Upper lobe of left lung (tissue), 6 donors: ENCODE measurements around the gene ZNF134. TPM values are rescaled to one million over a fixed set of nuclear protein-coding genes. Genes with fewer than 3 reads are reported as not detected.
A peak's percentile ranks its signal among the peaks of the same experiment; 100 is the strongest.

ENCODE experiments used
- ATAC-seq, 2 donors: fragments of 200-7000 bp; cut with Tn5 transposase; one replicate each; pipeline ENCODE4 v1.9.1; 2022; ENCODE audit warnings: mild to moderate bottlenecking in 2 of 2, moderate library complexity in 2 of 2; ENCODE audit not compliant: low FRiP score in 2 of 2
- DNase-seq, 2 donors: peaks; one replicate each; pipeline ENCODE4 v3.0.0-alpha.2; 2019 to 2020
- H3K27ac ChIP-seq, 4 donors: fragments of 200-600 bp; sonication (generic); one replicate each; pipeline ENCODE4 v1.5.1; 2016 to 2019
- H3K27me3 ChIP-seq, 4 donors: fragments of 200-600 bp; sonication (generic); one replicate each; pipeline ENCODE4 v1.5.1; 2017 to 2019
- H3K36me3 ChIP-seq, 4 donors: fragments of 200-600 bp; sonication (generic); one replicate each; pipeline ENCODE4 v1.5.1; 2016 to 2019
- H3K4me1 ChIP-seq, 4 donors: fragments of 200-600 bp; sonication (generic); one replicate each; pipeline ENCODE4 v1.5.1; 2018 to 2019
- H3K4me3 ChIP-seq, 4 donors: fragments of 200-600 bp; sonication (generic); one replicate each; pipeline ENCODE4 v1.5.1; 2017 to 2019; ENCODE audit warnings: mild to moderate bottlenecking in 2 of 4, moderate library complexity in 1 of 4
- H3K9me3 ChIP-seq, 4 donors: fragments of 200-600 bp; sonication (generic); one replicate each; pipeline ENCODE4 v1.5.1; 2018 to 2019
- CTCF ChIP-seq, 6 experiments: fragments of 450-650 bp in 4 of 6; fragments of 200-600 bp in 2 of 6; sonication (generic) in 2 of 6; IDR thresholded peaks; one replicate each; pipeline ENCODE4 v1.5.1; 2016 to 2019; ENCODE audit warnings: antibody characterized with exemption in 6 of 6
- EP300 ChIP-seq, 4 donors: sonication (generic); formaldehyde crosslinking; IDR thresholded peaks; one replicate each; pipeline ENCODE4 v1.5.1; 2017; ENCODE audit warnings: antibody characterized with exemption in 4 of 4, control low read depth in 2 of 4
- POLR2A ChIP-seq, 4 donors: fragments of 450-650 bp; IDR thresholded peaks; one replicate each; pipeline ENCODE4 v1.5.1; 2016 to 2017; ENCODE audit warnings: antibody characterized with exemption in 4 of 4, mild to moderate bottlenecking in 2 of 4
- POLR2AphosphoS5 ChIP-seq, 2 donors: sonication (generic); formaldehyde crosslinking; IDR thresholded peaks; one replicate each; pipeline ENCODE4 v1.5.1; 2017; ENCODE audit warnings: antibody characterized with exemption in 2 of 2
- WGBS, 2 donors: methylation state at CpG; one replicate each; pipeline ENCODE4 v1.1.5; 2017 to 2018; 5-methylcytosine and 5-hydroxymethylcytosine counted together
- total RNA-seq, 6 donors: library from RNA; depleted of rRNA in 4 of 6; stranded (reverse); fragments of >200 nt in 4 of 6; gene quantifications; one replicate each; pipeline versions ENCODE4 v1.1.0 to v1.2.1, GENCODE V29; 2016 to 2021
- donor health status: DM: no; HTN: no; CAD: no; lungs with moderate emphysema.
- donor health status: DM: no; HTN: yes; CAD: no; lungs with severe emphysema.

Gene ZNF134
- total RNA-seq, 6 donors from 2014 or later: 11.5 to 18.5 (median 16.1) TPM

- DNase-seq (peak; percentile 87 to 89), ATAC-seq (peak; percentile 99 to 100)
- WGBS, 2 donors: 1 to 5% methylated on average over 4 to 38 of the region's 59 CpGs
- Histone ChIP-seq H3K4me3 (peak within 1 kb of the TSS; percentile 66 to 80 (median 76)), H3K36me3 (peaks cover 13 to 39% (median 25%) of the 10 kb centered on the region in 4 donors), H3K27me3 (no peaks in the 10 kb centered on the region), H3K4me1 (peaks cover 7 to 18% (median 10%) of the 10 kb centered on the region in 4 donors), H3K9me3 (peaks cover 19 to 40% (median 25%) of the 10 kb centered on the region in 4 donors), H3K27ac (peak within 1 kb of the TSS; percentile 66 to 88 (median 81))
- TF ChIP-seq POLR2AphosphoS5 (IDR thresholded peaks at IDR 0.05) (peak; percentile 52 to 78), POLR2A (IDR thresholded peaks at IDR 0.05) (no peak), CTCF (IDR thresholded peaks at IDR 0.05) (no peak)
Measured at GRCh38 chr19:57632987-57633831, 19.2 kb downstream of the ZNF134 start, which contains the start of gene ZNF211. ZNF211 (plus strand) TSS chr19:57633168; CDS start chr19:57633347, 179 bp downstream.

DNA sequence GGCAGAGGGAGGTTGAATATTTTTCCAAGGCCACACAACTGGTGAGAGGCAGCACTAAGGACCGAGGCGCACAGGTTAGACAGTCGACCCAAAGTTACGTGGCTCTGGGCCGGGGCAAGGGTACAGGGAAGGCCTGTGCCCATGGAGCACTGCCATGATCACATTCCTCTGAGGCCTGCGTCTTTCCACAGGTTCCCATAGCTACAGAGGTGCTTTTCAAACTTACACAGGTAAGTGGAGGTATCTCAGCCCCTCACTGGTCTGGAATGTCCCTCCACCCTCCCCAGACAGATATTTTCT is 19.7 kb downstream of the ZNF134 start:
- DNase-seq (peak in 1 of 2 donors; percentile 4), ATAC-seq (no peak)
- peaks cover 13 to 45% (median 28%) of the 10 kb centered on the region in 4 donors for H3K36me3 ChIP-seq
- H3K4me3 ChIP-seq: peak overlapping the region; percentile 66 to 80 (median 76)
- TF ChIP-seq POLR2A (IDR thresholded peaks at IDR 0.05) (no peak), CTCF (IDR thresholded peaks at IDR 0.05) (no peak), EP300 (IDR thresholded peaks at IDR 0.05) (no peak), POLR2AphosphoS5 (IDR thresholded peaks at IDR 0.05) (no peak)
- peak overlapping the region in 1 of 4 donors; percentile 84 for H3K27ac ChIP-seq
- no peaks in the 10 kb centered on the region for H3K27me3 ChIP-seq
- 46 to 52% methylated on average over 5 to 6 of the region's 6 CpGs for WGBS, 2 donors
- H3K9me3 ChIP-seq: peaks cover 24 to 41% (median 27%) of the 10 kb centered on the region in 4 donors
- peaks cover 7 to 18% (median 10%) of the 10 kb centered on the region in 4 donors for H3K4me1 ChIP-seq

DNA sequence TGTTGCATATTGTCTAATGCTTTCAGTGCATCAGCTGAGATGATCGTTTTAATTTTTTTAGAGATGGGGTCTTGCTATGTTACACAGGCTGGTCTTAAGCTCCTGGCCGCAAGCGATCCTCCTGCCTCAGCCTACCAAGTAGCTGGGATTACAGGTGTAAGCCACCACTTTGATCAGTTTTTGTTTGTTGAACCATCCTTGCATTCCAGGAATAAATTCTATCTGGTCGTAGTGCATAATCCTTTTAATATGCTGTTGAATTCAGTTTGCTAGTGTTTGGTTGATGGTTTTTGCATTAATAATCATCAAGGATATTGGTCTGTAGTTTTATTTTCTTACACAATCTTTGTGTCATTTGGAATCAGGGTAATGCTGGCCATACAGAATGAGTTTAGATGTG is 23.3 kb downstream of the ZNF134 start:
- TF ChIP-seq POLR2A (IDR thresholded peaks at IDR 0.05) (no peak), CTCF (IDR thresholded peaks at IDR 0.05) (no peak), POLR2AphosphoS5 (IDR thresholded peaks at IDR 0.05) (no peak), EP300 (IDR thresholded peaks at IDR 0.05) (no peak)
- no peak for ATAC-seq
- no peaks in the 10 kb centered on the region for H3K27me3 ChIP-seq
- H3K9me3 ChIP-seq: peaks cover 60 to 70% (median 61%) of the 10 kb centered on the region in 4 donors
- H3K27ac ChIP-seq: no peak overlapping the region
- H3K4me3 ChIP-seq: no peak overlapping the region
- DNase-seq: no peak
- peaks cover 7 to 18% (median 9%) of the 10 kb centered on the region in 4 donors for H3K4me1 ChIP-seq
- 87 to 94% methylated on average over 4 of the region's 4 CpGs for WGBS, 2 donors
- H3K36me3 ChIP-seq: peaks cover 35 to 81% (median 60%) of the 10 kb centered on the region in 4 donors

- Histone ChIP-seq H3K27ac (no peak overlapping the region), H3K4me3 (no peak overlapping the region), H3K9me3 (peaks cover 67 to 76% (median 70%) of the 10 kb centered on the region in 4 donors), H3K27me3 (no peaks in the 10 kb centered on the region), H3K4me1 (no peaks in the 10 kb centered on the region), H3K36me3 (peaks cover 22 to 69% (median 46%) of the 10 kb centered on the region in 4 donors)
- WGBS, 2 donors: 94 to 96% methylated on average over 4 of the region's 4 CpGs
- no peak for DNase-seq
- ATAC-seq: no peak
- TF ChIP-seq EP300 (IDR thresholded peaks at IDR 0.05): no peak
- TF ChIP-seq POLR2AphosphoS5 (IDR thresholded peaks at IDR 0.05): no peak
- TF ChIP-seq CTCF (IDR thresholded peaks at IDR 0.05): no peak
- TF ChIP-seq POLR2A (IDR thresholded peaks at IDR 0.05): no peak
Measured at GRCh38 chr19:57641715-57642234, 27.7 kb downstream of the ZNF134 start.
